ENCODE measurements around the gene SHLD2. TPM values are rescaled to one million over a fixed set of nuclear protein-coding genes. Genes with fewer than 3 reads are reported as not detected.
"Not testable (repeated sequence)": the region's sequence is repeated elsewhere in the genome, so short reads cannot be mapped to it uniquely, and the experiment has no call there.

Gene SHLD2
- total RNA-seq, 1 donor from 2014 or later, result 28.7 TPM

GRCh38 chr10:87068281-87068680, 26.7 kb upstream of the SHLD2 start:
- no peak overlapping the region for H3K4me3 ChIP-seq (ENCODE audit: low read depth, low read length)
- H3K27me3 ChIP-seq (ENCODE audit: control insufficient read depth, insufficient read depth, low read length), result no peaks in the 10 kb centered on the region
- no peak for TF ChIP-seq CTCF (IDR thresholded peaks at IDR 0.05; ENCODE audit: insufficient read depth, low read length, severe bottlenecking)
- DNase-seq (ENCODE audit: low read depth), result no peak
- FAIRE-seq, result no peak
- peaks cover 10% of the 10 kb centered on the region for H3K36me3 ChIP-seq (ENCODE audit: control insufficient read depth, insufficient read depth, low read length)

GRCh38 chr10:87072449-87072848, 22.6 kb upstream of the SHLD2 start:
- no peak for FAIRE-seq
- Histone ChIP-seq H3K36me3 (ENCODE audit: control insufficient read depth, insufficient read depth, low read length) (peaks cover 4% of the 10 kb centered on the region), H3K4me3 (ENCODE audit: low read depth, low read length) (no peak overlapping the region), H3K27me3 (ENCODE audit: control insufficient read depth, insufficient read depth, low read length) (no peaks in the 10 kb centered on the region)
- DNase-seq (ENCODE audit: low read depth), result no peak
- no peak for TF ChIP-seq CTCF (IDR thresholded peaks at IDR 0.05; ENCODE audit: insufficient read depth, low read length, severe bottlenecking)

- FAIRE-seq; H3K4me3 ChIP-seq (ENCODE audit: low read depth, low read length); DNase-seq (ENCODE audit: low read depth); H3K36me3 ChIP-seq (ENCODE audit: control insufficient read depth, insufficient read depth, low read length); H3K27me3 ChIP-seq (ENCODE audit: control insufficient read depth, insufficient read depth, low read length): not testable (repeated sequence)
Measured at GRCh38 chr10:87076421-87076820, 18.6 kb upstream of the SHLD2 start.

- Histone ChIP-seq H3K4me3 (ENCODE audit: low read depth, low read length) (no peak overlapping the region), H3K27me3 (ENCODE audit: control insufficient read depth, insufficient read depth, low read length) (no peaks in the 10 kb centered on the region), H3K36me3 (ENCODE audit: control insufficient read depth, insufficient read depth, low read length) (peaks cover 1% of the 10 kb centered on the region)
- FAIRE-seq (no peak), DNase-seq (ENCODE audit: low read depth) (no peak)
- TF ChIP-seq CTCF (IDR thresholded peaks at IDR 0.05; ENCODE audit: insufficient read depth, low read length, severe bottlenecking), result no peak
Measured at GRCh38 chr10:87079106-87079836, 15.7 kb upstream of the SHLD2 start.

GRCh38 chr10:87080621-87081020, 14.4 kb upstream of the SHLD2 start:
- not testable (repeated sequence) for DNase-seq (ENCODE audit: low read depth); FAIRE-seq; H3K36me3 ChIP-seq (ENCODE audit: control insufficient read depth, insufficient read depth, low read length); H3K27me3 ChIP-seq (ENCODE audit: control insufficient read depth, insufficient read depth, low read length); H3K4me3 ChIP-seq (ENCODE audit: low read depth, low read length)

GRCh38 chr10:87081574-87081973, 13.4 kb upstream of the SHLD2 start:
- H3K4me3 ChIP-seq (ENCODE audit: low read depth, low read length); FAIRE-seq; DNase-seq (ENCODE audit: low read depth); H3K36me3 ChIP-seq (ENCODE audit: control insufficient read depth, insufficient read depth, low read length); H3K27me3 ChIP-seq (ENCODE audit: control insufficient read depth, insufficient read depth, low read length): not testable (repeated sequence)

GRCh38 chr10:87082219-87082618, 12.8 kb upstream of the SHLD2 start:
- H3K4me3 ChIP-seq (ENCODE audit: low read depth, low read length); H3K36me3 ChIP-seq (ENCODE audit: control insufficient read depth, insufficient read depth, low read length); FAIRE-seq; H3K27me3 ChIP-seq (ENCODE audit: control insufficient read depth, insufficient read depth, low read length): not testable (repeated sequence)
- peak; percentile 93 for DNase-seq (ENCODE audit: low read depth)

- H3K27me3 ChIP-seq (ENCODE audit: control insufficient read depth, insufficient read depth, low read length); FAIRE-seq; H3K4me3 ChIP-seq (ENCODE audit: low read depth, low read length); H3K36me3 ChIP-seq (ENCODE audit: control insufficient read depth, insufficient read depth, low read length): not testable (repeated sequence)
- peak; percentile 65 for DNase-seq (ENCODE audit: low read depth)
Measured at GRCh38 chr10:87083576-87084290, 11.3 kb upstream of the SHLD2 start.

GRCh38 chr10:87084291-87084782, 10.7 kb upstream of the SHLD2 start:
- DNase-seq (ENCODE audit: low read depth), result peak; percentile 94
- not testable (repeated sequence) for H3K4me3 ChIP-seq (ENCODE audit: low read depth, low read length); FAIRE-seq; H3K36me3 ChIP-seq (ENCODE audit: control insufficient read depth, insufficient read depth, low read length); H3K27me3 ChIP-seq (ENCODE audit: control insufficient read depth, insufficient read depth, low read length)
